Measurements from ENCODE around the gene ZNF578.
A peak's percentile ranks its signal among the peaks of the same experiment; 100 is the strongest.

DNA sequence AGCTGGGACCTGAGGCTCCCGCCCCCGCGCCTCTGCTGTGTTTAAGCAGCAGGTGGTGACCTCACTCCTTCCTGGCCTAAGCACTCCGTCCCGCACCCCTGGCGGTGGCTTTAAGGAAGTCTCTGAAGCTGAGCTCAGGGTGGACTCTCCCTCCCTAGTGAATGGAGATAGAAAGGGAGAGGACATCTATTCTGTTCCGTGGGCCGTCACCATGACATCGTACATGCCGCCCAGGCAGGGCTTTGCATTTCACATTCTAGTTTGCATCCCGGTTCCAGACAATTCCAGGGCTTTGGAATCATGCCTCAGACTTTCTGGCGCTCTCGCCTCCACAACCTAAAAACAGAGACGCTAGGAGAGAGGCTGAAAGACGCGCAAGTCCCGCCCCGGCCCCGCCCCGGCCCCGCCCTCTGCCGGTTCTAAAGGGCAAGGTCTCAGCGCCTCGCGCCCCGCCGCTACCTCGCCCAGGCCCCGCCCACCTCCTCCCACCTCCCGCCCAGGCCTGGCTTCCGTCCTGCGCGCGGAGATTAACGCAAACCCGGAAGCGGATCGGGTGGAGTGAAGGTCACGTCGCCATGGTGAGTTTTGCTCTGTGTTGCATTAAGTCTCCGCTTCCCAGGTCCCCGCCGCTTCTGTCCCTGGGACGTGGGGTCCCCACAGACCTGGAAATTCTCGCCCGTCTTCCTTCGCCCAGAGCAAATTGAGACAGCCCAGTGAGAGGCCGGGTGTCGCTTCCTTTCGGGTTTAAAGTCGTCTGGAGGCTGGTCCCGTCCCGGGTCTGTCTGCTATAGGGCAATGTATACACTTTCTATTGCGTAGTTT, 74.0 kb downstream of the ZNF578 start, which contains the start of gene ZNF808:
- TF ChIP-seq, protein P1, sequence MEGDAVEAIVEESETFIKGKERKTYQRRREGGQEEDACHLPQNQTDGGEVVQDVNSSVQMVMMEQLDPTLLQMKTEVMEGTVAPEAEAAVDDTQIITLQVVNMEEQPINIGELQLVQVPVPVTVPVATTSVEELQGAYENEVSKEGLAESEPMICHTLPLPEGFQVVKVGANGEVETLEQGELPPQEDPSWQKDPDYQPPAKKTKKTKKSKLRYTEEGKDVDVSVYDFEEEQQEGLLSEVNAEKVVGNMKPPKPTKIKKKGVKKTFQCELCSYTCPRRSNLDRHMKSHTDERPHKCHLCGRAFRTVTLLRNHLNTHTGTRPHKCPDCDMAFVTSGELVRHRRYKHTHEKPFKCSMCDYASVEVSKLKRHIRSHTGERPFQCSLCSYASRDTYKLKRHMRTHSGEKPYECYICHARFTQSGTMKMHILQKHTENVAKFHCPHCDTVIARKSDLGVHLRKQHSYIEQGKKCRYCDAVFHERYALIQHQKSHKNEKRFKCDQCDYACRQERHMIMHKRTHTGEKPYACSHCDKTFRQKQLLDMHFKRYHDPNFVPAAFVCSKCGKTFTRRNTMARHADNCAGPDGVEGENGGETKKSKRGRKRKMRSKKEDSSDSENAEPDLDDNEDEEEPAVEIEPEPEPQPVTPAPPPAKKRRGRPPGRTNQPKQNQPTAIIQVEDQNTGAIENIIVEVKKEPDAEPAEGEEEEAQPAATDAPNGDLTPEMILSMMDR (conservative IDR thresholded peaks at IDR 0.05; ENCODE audit: low read depth, low read length): peak; percentile 71
- TF ChIP-seq EZH2 (IDR thresholded peaks at IDR 0.05; ENCODE audit: low read length, unreplicated experiment) (no peak), EZH2phosphoT487 (IDR thresholded peaks at IDR 0.05; ENCODE audit: borderline replicate concordance, low read length) (no peak)

All from PC-3 (cell line).